Stomach (tissue), 4 donors: Measurements from ENCODE around the gene KCNH6.

Source experiments
- EP300 ChIP-seq: sonication (generic); formaldehyde crosslinking; IDR thresholded peaks from one replicate; pipeline ENCODE4 v1.6.1; 2017; ENCODE audit warnings: antibody characterized with exemption
- POLR2A ChIP-seq, 4 donors: fragments of 450-650 bp; IDR thresholded peaks; one replicate each; pipeline ENCODE4 v1.6.1; 2016; ENCODE audit warnings: antibody characterized with exemption in 4 of 4, control low read depth in 2 of 4, mild to moderate bottlenecking in 1 of 4, moderate library complexity in 1 of 4
- POLR2AphosphoS5 ChIP-seq, 3 donors: sonication (generic); formaldehyde crosslinking; IDR thresholded peaks; one replicate each; pipeline ENCODE4 v1.6.1; 2016; ENCODE audit warnings: antibody characterized with exemption in 3 of 3
- TF ChIP-seq, protein P1 (sequence below), 7 experiments: fragments of 450-650 bp in 4 of 7; fragments of 200-600 bp in 3 of 7; sonication (generic) in 3 of 7; IDR thresholded peaks; one replicate each; pipeline ENCODE4 v1.5.1; 2016 to 2019; ENCODE audit warnings: antibody characterized with exemption in 7 of 7, control low read depth in 2 of 7, mild to moderate bottlenecking in 1 of 7

DNA sequence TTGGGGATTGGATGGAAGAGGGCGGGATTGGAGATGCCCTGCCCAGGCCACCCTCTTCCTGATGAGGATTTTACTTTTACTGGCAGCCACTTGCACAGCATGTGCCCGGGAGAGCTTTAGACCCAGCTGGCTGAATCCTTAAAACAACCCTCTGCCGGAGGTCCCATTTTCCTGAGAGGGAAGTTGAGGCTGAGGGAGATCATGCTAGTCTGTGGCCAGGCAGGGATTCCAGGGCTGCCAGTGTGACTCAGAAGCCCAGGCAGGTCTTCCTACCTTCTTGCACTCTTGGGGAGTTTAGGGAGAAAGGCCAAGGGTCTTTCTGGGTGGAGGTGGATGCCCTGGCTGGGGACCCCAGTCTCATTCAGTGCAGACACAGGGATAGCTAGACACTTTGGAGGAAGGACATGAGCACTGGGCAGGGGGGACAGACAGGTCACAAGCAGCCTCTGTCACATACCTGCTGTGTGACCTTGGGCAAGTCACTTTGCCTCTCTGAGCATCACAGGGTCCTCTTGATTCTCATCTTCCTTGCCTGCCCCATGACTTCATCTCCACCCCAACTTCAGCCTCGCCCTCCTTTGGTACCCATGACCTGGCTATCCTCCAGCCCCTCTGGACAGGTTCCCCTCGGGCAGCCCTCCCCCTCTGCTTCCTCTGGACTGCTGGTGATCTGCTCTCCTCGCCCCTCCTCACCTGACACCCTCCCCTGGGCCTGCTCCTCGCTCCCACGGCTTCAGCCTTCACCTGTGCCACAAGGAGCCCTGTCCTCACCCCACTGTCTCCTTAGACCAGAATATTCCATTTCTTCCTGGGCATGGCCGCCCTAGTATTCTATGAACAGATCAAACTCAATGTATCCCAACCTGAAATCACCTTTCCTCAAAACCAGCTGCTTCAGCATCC lies 15.8 kb downstream of the KCNH6 start:
- TF ChIP-seq, protein P1, sequence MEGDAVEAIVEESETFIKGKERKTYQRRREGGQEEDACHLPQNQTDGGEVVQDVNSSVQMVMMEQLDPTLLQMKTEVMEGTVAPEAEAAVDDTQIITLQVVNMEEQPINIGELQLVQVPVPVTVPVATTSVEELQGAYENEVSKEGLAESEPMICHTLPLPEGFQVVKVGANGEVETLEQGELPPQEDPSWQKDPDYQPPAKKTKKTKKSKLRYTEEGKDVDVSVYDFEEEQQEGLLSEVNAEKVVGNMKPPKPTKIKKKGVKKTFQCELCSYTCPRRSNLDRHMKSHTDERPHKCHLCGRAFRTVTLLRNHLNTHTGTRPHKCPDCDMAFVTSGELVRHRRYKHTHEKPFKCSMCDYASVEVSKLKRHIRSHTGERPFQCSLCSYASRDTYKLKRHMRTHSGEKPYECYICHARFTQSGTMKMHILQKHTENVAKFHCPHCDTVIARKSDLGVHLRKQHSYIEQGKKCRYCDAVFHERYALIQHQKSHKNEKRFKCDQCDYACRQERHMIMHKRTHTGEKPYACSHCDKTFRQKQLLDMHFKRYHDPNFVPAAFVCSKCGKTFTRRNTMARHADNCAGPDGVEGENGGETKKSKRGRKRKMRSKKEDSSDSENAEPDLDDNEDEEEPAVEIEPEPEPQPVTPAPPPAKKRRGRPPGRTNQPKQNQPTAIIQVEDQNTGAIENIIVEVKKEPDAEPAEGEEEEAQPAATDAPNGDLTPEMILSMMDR (IDR thresholded peaks at IDR 0.05), result no peak
- no peak for TF ChIP-seq EP300
- TF ChIP-seq POLR2A (IDR thresholded peaks at IDR 0.05), result no peak
- no peak for TF ChIP-seq POLR2AphosphoS5 (IDR thresholded peaks at IDR 0.05)
